Hepatocyte (in vitro differentiated cells): ENCODE results near the gene DDX18.

Experiments used
- EZH2 ChIP-seq: fragments of 200-600 bp; sonication (generic); IDR thresholded peaks from 2 replicates; pipeline ENCODE4 v1.6.1; 2016; ENCODE audit warnings: antibody characterized with exemption, mild to moderate bottlenecking, borderline replicate concordance
- TF ChIP-seq, protein P1 (sequence below): fragments of 200-600 bp; sonication (generic); IDR thresholded peaks from 2 replicates; pipeline ENCODE4 v1.5.1; 2016; ENCODE audit warnings: antibody characterized with exemption, mild to moderate bottlenecking; ENCODE audit not compliant: poor library complexity

DNA sequence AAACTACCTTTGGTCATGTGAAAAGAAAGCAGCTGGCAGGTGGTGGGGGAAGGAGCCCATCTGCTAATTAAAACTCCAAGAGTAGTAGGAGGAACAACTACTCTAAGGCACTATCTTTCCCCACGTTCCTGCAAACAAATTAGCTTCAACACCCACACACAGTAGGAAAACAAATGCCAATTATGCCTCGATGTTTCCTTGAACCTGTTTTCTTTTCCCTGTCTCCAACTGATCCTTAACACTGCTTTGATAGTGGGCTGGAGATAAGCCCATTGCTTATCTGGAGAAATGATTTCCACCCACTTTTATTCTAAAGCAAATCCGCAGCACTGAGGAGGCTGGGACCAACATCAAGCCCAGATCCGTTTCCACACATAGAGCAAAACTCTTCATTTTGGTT, 36.0 kb downstream of the DDX18 start:
- TF ChIP-seq, protein P1, sequence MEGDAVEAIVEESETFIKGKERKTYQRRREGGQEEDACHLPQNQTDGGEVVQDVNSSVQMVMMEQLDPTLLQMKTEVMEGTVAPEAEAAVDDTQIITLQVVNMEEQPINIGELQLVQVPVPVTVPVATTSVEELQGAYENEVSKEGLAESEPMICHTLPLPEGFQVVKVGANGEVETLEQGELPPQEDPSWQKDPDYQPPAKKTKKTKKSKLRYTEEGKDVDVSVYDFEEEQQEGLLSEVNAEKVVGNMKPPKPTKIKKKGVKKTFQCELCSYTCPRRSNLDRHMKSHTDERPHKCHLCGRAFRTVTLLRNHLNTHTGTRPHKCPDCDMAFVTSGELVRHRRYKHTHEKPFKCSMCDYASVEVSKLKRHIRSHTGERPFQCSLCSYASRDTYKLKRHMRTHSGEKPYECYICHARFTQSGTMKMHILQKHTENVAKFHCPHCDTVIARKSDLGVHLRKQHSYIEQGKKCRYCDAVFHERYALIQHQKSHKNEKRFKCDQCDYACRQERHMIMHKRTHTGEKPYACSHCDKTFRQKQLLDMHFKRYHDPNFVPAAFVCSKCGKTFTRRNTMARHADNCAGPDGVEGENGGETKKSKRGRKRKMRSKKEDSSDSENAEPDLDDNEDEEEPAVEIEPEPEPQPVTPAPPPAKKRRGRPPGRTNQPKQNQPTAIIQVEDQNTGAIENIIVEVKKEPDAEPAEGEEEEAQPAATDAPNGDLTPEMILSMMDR = no peak
- no peak for TF ChIP-seq EZH2
